Esophagus muscularis mucosa (tissue), 4 donors: Measurements from ENCODE around the gene VIL1. TPM values are rescaled to one million over a fixed set of nuclear protein-coding genes. Genes with fewer than 3 reads are reported as not detected.
A peak's percentile ranks its signal among the peaks of the same experiment; 100 is the strongest.

Experiments used
- DNase-seq: peaks from one replicate; pipeline ENCODE4 v3.0.0-alpha.2; 2017; ENCODE audit errors: extremely low spot score
- H3K27ac ChIP-seq, 4 donors: fragments of 200-600 bp; sonication (generic); replicated peaks in 1 of 4; 1 replicate in 3 of 4; 2 replicates in 1 of 4; pipeline ENCODE4 v1.5.1; 2016 to 2019; ENCODE audit warnings: mild to moderate bottlenecking in 1 of 4
- H3K27me3 ChIP-seq, 4 donors: fragments of 200-600 bp; sonication (generic); one replicate each; pipeline versions ENCODE4 v1.5.1 to v1.6.0; 2016 to 2019
- H3K36me3 ChIP-seq, 4 donors: fragments of 200-600 bp; sonication (generic); one replicate each; pipeline ENCODE4 v1.5.1; 2016 to 2019
- H3K4me1 ChIP-seq, 4 donors: fragments of 200-600 bp; sonication (generic); one replicate each; pipeline ENCODE4 v1.5.1; 2016 to 2019
- H3K4me3 ChIP-seq, 4 donors: fragments of 200-600 bp; sonication (generic); 1 replicate in 2 of 4; 2 replicates in 2 of 4; pipeline ENCODE4 v1.5.1; 2016 to 2019; ENCODE audit warnings: mild to moderate bottlenecking in 4 of 4, moderate library complexity in 1 of 4
- H3K9me3 ChIP-seq, 4 donors: fragments of 200-600 bp; sonication (generic); 1 replicate in 3 of 4; 2 replicates in 1 of 4; pipeline ENCODE4 v1.5.1; 2016 to 2019
- EP300 ChIP-seq: sonication (generic); formaldehyde crosslinking; IDR thresholded peaks from one replicate; pipeline ENCODE4 v1.6.1; 2017; ENCODE audit warnings: antibody characterized with exemption
- POLR2A ChIP-seq: fragments of 450-650 bp; IDR thresholded peaks from one replicate; pipeline ENCODE4 v1.6.1; 2017; ENCODE audit warnings: antibody characterized with exemption, moderate library complexity, mild to moderate bottlenecking, low read depth
- POLR2AphosphoS5 ChIP-seq, 2 donors: sonication (generic); formaldehyde crosslinking; IDR thresholded peaks; one replicate each; pipeline ENCODE4 v1.6.1; 2017; ENCODE audit warnings: antibody characterized with exemption in 2 of 2
- WGBS: methylation state at CpG from one replicate; pipeline ENCODE4 v1.1.5; 2018; 5-methylcytosine and 5-hydroxymethylcytosine counted together
- intact Hi-C: fragments of 100-400 bp; cut with DNase I; formaldehyde crosslinking; loops from one replicate; pipeline ENCODE4 v1.15.1; 2023
- total RNA-seq, 4 donors: library from RNA; depleted of rRNA; stranded (reverse); fragments of >200 nt; gene quantifications; one replicate each; pipeline versions ENCODE4 v1.1.0 to v1.2.1, GENCODE V29; 2016
- TF ChIP-seq, protein P1 (sequence below), 3 experiments: fragments of 200-600 bp in 2 of 3; fragments of 450-650 bp in 1 of 3; sonication (generic) in 2 of 3; IDR thresholded peaks; one replicate each; pipeline ENCODE4 v1.5.1; 2017 to 2019; ENCODE audit warnings: antibody characterized with exemption in 3 of 3, mild to moderate bottlenecking in 2 of 3, moderate library complexity in 1 of 3

VIL1 gene
- total RNA-seq: under 1 TPM in 1 of 4 donors, not detected in 3; 0.86 TPM

DNA sequence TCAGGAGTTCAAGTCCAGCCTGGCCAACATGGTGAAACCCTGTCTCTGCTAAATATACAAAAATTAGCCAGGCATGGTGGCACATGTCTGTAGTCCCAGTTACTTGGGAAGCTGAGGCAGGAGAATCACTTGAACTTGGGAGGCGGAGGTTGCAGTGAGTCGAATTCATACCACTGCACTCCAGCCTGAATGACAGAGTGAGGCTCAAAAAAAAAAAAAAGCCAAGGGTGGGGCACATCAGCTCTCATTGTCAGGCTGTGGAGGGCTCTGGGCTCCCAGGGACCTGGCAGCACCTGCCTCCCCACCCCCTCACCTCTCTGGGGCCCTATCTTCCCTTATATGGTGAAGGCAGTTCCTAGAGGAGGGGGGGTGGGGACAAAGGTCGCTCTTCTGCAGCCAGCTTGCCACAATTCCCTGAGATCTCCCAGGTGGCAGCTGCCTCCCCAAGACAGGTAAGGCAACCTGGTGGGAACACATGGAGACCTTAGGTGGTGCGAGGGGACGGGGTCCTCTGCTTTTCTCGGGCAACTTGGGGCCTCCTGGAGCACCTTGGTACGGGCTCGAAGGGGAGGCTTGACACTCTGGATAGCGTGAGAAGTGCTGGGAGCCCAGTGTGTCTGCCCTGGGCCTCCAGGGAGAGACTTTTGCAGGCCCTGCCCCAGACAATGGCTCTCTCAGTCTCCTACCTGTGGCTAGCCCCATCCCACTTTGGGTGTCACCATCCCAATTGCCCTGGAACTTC is at the start of gene VIL1:
Gene VIL1 (plus strand): TSS at position 407 of the 742 bp plus-strand sequence. CDS start 4,656 bp downstream, outside the sequence.
- WGBS: 82% methylated on average over 7 of the region's 9 CpGs
- H3K27me3 ChIP-seq: no peaks in the 10 kb centered on the region
- no peaks in the 10 kb centered on the region for H3K36me3 ChIP-seq
- H3K4me1 ChIP-seq: no peaks in the 10 kb centered on the region
- DNase-seq: no peak
- no peaks in the 10 kb centered on the region for H3K9me3 ChIP-seq
- intact Hi-C loops: no loop called here
- H3K4me3 ChIP-seq: no peak within 1 kb of the TSS
- H3K27ac ChIP-seq: no peak within 1 kb of the TSS
- TF ChIP-seq POLR2AphosphoS5 (IDR thresholded peaks at IDR 0.05) (no peak), EP300 (no peak), POLR2A (no peak)
- TF ChIP-seq, protein P1, sequence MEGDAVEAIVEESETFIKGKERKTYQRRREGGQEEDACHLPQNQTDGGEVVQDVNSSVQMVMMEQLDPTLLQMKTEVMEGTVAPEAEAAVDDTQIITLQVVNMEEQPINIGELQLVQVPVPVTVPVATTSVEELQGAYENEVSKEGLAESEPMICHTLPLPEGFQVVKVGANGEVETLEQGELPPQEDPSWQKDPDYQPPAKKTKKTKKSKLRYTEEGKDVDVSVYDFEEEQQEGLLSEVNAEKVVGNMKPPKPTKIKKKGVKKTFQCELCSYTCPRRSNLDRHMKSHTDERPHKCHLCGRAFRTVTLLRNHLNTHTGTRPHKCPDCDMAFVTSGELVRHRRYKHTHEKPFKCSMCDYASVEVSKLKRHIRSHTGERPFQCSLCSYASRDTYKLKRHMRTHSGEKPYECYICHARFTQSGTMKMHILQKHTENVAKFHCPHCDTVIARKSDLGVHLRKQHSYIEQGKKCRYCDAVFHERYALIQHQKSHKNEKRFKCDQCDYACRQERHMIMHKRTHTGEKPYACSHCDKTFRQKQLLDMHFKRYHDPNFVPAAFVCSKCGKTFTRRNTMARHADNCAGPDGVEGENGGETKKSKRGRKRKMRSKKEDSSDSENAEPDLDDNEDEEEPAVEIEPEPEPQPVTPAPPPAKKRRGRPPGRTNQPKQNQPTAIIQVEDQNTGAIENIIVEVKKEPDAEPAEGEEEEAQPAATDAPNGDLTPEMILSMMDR (IDR thresholded peaks at IDR 0.05): no peak

DNA sequence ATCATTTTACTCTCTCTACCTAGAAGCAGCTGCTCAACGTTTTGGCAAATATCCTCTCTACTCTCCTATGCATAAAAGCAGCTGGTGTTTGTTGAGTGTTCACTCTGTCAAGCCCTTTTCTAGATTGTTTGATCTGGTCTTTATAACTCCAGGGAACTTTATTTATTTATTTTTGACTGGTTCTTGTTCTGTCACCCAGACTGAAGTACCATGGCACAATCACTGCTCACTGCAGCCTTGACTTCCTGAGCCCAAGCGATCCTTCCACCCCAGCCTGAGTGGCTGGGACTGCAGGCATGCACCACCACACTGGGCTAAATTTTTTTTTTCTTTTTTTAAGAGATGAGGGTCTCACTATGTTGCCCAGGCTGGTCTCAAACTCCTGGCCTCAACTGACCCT is 49.6 kb upstream of the VIL1 start:
- Histone ChIP-seq H3K9me3 (peaks cover 0 to 8% (median 6%) of the 10 kb centered on the region in 4 donors), H3K27me3 (no peaks in the 10 kb centered on the region), H3K4me1 (peaks cover 15 to 25% (median 23%) of the 10 kb centered on the region in 4 donors), H3K4me3 (no peak overlapping the region), H3K27ac (peak overlapping the region; percentile 83 to 88 (median 86)), H3K36me3 (no peaks in the 10 kb centered on the region)
- TF ChIP-seq POLR2AphosphoS5 (IDR thresholded peaks at IDR 0.05) (no peak), POLR2A (no peak), EP300 (no peak)
- TF ChIP-seq, protein P1 (IDR thresholded peaks at IDR 0.05): no peak
- intact Hi-C loops: no loop called here
- no peak for DNase-seq
- 51% methylated on average over 2 of the region's 2 CpGs for WGBS

DNA sequence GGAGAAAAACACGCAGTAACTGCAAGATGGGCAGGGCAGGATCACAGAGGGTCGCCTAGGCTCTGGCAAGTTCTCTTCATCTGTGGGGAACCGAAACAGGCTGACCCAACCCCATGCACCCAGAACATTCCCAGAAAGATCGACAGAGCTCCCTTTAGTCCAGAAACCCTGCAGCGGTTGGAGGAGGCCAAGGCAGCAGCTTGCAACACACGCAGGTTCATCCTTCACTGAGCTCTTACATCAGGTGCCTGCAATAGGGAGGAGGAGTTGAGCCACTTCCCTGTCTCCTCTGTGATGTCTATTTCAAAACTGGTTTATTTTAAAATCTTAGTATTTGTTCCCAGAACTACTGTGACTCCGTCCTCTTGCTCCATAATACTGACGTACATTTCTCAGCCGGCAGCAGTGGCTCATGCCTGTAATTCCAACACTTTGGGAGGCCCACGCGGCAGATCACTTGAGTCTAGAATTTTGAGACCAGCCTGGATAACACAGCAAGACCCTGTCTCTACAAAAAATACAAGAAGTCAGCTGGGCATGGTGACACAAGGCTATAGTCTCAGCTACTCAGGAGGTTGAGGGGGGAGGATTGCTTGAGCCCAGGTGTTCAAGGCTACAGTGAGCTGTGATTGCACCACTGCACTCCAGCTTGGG is 48.4 kb upstream of the VIL1 start:
- H3K27ac ChIP-seq: peak overlapping the region; percentile 83 to 88 (median 86)
- H3K4me1 ChIP-seq: peaks cover 15 to 34% (median 30%) of the 10 kb centered on the region in 4 donors
- no peaks in the 10 kb centered on the region for H3K36me3 ChIP-seq
- TF ChIP-seq POLR2AphosphoS5 (IDR thresholded peaks at IDR 0.05): peak; percentile 42 to 61
- TF ChIP-seq POLR2A: no peak
- TF ChIP-seq EP300: peak; percentile 9
- TF ChIP-seq, protein P1 (IDR thresholded peaks at IDR 0.05): no peak
- DNase-seq: no peak
- WGBS: 75% methylated on average over 11 of the region's 11 CpGs
- intact Hi-C loops: no loop called here
- no peak overlapping the region for H3K4me3 ChIP-seq
- H3K27me3 ChIP-seq: no peaks in the 10 kb centered on the region
- H3K9me3 ChIP-seq: peaks cover 0 to 8% (median 6%) of the 10 kb centered on the region in 4 donors

DNA sequence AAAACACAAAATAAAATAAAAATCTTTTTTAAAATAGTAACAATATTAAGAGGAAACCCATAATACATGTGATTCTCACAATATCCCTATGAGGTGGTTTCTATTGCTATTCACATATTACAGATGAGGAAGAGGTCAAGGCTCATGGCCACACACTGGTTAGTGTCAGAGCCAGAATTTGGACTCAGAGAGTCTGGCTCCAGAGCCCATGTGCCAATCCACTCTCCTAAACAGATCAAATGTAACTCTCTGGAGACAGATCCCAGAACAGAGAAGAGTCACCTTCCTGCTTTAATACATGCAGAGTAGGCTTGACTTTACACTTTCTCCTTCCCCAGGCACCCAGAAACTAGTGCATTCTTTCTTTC is 47.0 kb upstream of the VIL1 start:
- TF ChIP-seq EP300 (no peak), POLR2AphosphoS5 (IDR thresholded peaks at IDR 0.05) (no peak), POLR2A (no peak)
- TF ChIP-seq, protein P1 (IDR thresholded peaks at IDR 0.05): no peak
- H3K4me1 ChIP-seq: peaks cover 15 to 34% (median 30%) of the 10 kb centered on the region in 4 donors
- peaks cover 0 to 1% (median under 1%) of the 10 kb centered on the region in 4 donors for H3K9me3 ChIP-seq
- H3K27me3 ChIP-seq: no peaks in the 10 kb centered on the region
- no peak overlapping the region for H3K4me3 ChIP-seq
- H3K27ac ChIP-seq: peak overlapping the region in 2 of 4 donors; percentile 69 to 85
- intact Hi-C loops: no loop called here
- no peak for DNase-seq
- H3K36me3 ChIP-seq: no peaks in the 10 kb centered on the region
